Activated CD4-positive, alpha-beta T cell treated with anti-CD3 and anti-CD28 coated beads, Interleukin-2, amount 50 U/mL, for 4 hours (primary cell): Measurements from ENCODE around the gene NCR2.
A peak's percentile ranks its signal among the peaks of the same experiment; 100 is the strongest.
"Not testable (repeated sequence)": the region's sequence is repeated elsewhere in the genome, so short reads cannot be mapped to it uniquely, and the experiment has no call there.

ENCODE experiments used
- DNase-seq, 2 experiments: peaks; one replicate each; pipeline ENCODE4 v3.0.0-alpha.2; 2020

The NCR2 gene, protein sequence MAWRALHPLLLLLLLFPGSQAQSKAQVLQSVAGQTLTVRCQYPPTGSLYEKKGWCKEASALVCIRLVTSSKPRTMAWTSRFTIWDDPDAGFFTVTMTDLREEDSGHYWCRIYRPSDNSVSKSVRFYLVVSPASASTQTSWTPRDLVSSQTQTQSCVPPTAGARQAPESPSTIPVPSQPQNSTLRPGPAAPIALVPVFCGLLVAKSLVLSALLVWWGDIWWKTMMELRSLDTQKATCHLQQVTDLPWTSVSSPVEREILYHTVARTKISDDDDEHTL

DNA sequence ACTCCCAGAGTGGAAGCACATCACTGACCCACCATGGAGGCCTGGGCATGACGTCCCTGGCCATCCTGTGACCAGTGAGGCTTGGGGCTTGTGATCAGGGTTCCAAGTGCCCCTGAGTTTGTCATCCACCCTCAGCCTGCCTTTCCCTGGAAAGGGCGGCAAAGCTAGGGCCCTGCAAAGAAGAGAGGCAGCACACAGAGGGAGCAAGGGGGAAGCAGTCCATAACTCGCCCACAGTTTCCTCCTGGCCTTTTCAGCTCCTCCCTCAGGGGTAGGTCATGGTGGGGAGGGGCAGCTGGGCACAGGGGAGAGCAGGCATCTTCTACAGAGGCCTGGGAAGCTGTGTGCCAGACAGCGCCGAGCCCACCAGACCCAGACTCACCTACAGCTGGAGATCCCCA is at the start of gene NCR2:
Gene NCR2, plus strand, starts transcription at position 313 of the 400 bp plus-strand sequence. CDS start 269 bp downstream, outside the sequence.
- no peak for DNase-seq

DNA sequence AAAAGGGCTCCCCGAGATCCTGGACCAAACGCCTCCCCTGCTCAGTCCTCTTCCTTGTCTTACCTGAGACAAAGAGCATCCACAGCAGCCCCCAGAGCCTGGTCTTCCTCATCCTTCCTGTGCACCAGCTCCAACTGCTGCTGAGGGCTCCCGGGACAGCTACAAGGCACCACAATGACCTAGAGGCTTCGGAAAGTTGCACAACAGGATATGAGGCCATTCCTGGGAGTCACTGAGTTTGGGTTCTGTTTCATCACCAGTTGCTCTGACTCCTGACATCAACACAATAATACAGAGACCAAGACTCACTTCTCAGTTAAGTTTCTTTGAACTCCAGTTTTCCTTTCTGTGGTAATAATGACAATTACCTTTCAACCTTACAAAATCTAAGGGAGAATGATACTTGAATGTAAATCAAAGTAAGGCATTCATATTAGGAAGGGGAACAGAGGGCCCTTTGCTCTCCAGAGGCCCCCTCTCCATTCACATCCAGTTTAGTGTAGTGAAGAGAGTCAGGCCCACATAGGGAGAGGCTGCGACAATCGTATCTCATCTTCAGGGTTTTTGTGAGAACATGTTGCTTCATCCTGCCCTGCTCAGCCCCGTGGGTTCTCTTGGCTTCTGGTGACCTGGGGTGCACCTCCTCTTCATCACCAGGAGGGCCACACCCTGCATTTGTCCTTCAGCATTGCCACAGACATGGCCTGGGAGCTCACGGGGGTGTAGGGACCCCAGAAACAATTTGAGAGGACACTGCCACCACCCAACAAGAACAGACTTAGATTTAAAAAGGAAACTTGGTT is 48.7 kb upstream of the NCR2 start, which contains the start of gene TREM1:
Gene TREM1, minus strand, starts transcription at position 139 of the 803 bp plus-strand sequence. Its CDS starts 27 bp downstream, at position 112.
- DNase-seq, result no peak

DNA sequence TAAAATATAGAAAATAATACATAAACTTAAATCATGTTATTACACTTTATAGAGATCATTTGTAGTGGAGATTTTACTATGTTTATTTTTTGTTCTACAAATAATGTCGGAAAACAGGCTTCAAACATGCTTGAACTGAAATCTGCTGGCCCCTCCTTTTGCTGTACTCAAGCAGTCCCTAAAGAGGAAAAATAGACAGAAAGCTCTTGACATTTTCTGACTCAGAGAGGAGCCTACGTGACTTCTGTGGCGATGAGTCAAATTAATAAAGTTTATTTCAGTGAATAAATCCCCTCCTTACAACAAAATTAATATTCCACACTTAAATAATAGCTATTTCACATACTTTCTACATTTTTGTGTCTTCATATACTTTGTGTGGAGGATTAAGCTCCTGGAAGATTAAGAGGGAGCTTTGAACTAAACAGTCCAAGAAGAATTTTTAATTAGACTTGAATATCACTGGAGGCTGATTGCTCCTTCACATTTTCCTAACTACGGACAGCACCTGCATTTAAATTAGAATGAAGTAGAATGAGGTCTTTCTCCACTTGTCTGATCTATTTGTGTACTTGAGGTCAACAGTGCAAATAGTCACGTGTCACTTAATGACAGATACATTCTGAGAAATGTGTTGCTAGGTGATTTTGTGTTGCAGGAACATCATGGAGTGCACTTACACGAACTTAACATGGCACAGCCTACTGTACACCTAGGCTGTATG is 47.2 kb upstream of the NCR2 start:
- DNase-seq, result no peak

DNA sequence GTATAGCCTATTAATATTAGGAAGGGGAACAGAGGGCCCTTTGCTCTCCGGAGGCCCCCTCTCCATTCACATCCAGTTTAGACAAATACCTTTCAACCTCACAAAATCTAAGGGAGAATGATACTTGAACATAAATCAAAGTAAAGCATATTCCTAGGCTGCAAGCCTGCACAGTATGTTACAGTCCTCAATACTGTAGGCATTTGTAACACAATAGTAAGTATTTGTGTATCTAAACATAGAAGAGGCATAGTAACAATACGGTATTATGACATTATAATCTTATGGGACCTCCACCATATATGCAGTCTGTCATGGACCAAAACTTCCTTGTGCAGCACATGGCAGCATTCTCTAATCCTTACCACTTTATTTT is 46.7 kb upstream of the NCR2 start:
- no peak for DNase-seq

DNA sequence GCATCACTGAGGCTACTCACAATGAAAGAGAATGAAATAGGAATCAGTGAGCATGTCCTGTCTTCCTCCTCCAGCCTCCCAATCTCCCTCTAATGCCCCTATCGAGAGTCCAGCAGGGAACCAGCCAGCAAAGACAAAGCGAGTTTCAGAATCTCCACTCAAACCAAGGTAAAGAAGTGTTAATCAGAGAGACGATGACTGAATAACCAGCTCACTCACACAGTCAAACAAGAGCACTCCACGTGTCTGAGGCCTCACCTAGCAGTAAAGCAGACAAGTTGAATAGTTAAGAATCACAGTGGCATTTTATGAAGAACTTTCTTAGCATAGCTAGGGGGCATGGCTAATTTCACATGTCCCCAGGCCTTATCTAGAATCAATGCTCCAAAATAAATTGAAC is 45.6 kb upstream of the NCR2 start:
- DNase-seq, result no peak

DNA sequence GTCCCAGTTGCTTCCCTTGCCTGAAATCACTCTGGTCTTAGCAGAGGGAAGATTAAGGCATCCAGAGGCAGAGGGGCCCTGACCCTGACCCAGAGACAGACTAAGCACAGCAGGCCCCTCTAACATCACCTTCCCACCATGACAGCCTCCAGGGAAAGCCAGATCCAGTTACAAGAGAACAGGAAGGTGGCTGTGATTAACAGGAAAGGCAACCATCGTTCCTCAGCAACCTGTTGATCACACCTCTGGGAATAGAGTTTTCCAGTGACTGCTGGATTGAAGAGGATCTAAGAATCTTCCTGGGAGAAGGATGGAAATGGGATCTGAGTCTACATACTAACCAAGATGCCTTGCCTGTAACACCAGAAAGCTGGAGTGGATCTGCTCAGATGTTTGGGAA is 43.7 kb upstream of the NCR2 start:
- no peak for DNase-seq

DNA sequence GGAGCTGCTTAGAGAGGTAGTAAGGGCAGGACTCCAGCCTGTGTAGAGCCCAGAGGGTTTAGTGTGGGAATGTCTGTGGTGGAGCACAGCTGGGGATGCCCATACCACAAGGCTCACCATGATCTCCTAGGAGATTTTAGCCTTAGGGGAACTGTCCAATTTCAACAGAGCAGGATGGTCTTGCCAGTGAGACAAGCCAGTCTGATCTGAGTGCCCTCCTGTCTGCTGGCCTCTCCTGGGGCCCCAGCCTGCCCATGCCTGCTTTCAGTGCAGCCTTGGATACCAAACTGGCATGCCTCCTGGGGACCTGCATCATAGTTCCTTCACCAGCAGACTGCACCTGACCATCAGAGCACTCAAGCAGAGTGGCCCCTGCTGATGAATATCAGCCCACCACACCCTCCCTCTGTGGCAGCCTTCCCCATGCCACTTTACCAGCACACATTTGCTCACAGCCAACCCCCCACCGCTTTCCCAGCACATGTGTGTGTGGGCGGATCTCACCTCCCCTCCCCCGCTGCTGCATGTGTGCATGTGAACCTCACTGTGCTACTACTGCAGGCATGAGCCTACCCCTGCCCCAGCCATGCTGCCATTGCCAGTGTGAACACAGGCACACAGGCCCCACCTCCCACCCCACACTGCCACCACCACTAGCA is 41.1 kb upstream of the NCR2 start:
- DNase-seq, result no peak

DNA sequence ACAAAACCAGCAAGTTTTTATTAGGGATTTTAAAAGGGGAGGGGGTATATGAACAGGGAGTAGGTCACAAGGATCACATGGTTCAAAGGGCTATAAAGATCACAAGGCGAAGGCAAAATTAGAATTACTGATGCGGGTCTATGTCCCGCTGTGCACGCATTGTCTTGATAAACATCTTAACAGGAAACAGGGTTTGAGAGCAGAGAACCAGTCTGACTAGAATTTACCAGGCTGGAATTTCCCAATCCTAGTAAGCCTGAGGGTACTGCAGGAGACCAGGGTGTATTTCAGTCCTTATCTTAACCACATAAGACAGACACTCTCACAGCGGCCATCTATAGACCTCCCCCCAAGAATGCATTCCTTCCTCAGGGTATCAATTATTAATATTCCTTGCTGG is 38.2 kb upstream of the NCR2 start:
- not testable (repeated sequence) for DNase-seq

DNA sequence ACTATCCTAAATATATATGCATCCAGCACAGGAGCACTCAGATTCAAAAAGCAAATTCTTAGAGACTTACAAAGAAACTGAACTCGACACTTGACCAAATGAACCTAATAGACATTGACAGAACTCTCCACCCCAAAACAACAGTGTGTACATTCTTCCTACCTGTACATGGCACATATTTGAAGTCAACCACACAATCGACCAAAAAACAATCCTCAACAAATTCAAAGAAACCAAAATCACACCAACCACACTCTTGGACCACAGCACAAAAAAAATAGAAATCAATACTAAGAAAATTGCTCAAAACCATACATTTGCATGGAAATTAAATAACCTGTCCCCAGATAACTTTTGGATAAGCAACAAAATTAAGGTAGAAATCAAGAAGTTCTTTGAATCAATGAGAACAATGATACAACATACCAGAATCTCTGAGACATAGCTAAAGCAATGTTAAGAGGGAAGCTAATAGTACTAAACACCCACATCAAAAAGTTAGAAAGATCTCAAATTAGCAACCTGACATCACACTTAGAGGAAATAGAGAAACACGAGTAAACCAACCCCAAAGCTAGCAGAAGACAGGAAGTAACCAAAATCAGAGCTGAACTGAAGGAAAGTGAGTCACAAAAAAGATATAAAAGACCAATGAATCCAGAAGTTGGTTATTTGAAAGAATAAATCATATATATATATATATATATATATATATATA is 36.5 kb upstream of the NCR2 start:
- DNase-seq, result no peak

DNA sequence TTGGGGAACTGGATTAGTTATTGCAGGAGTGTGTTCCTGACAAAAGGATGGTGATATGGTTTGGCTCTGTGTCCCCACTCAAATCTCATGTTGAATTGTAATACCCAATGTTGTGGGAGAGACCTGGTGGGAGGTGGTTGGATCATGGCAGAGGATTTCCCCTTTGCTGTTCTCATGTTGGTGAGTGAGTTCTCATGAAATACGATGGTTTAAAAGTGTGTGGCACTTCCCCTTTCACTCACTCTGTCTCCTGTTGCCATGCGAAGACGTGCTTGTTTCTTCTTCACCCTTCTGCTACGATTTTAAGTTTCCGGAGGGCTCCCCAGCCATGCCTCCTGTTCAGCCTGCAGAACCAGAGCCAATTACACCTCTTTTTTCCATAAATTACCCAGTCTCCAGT is 32.8 kb upstream of the NCR2 start:
- DNase-seq, result no peak

DNA sequence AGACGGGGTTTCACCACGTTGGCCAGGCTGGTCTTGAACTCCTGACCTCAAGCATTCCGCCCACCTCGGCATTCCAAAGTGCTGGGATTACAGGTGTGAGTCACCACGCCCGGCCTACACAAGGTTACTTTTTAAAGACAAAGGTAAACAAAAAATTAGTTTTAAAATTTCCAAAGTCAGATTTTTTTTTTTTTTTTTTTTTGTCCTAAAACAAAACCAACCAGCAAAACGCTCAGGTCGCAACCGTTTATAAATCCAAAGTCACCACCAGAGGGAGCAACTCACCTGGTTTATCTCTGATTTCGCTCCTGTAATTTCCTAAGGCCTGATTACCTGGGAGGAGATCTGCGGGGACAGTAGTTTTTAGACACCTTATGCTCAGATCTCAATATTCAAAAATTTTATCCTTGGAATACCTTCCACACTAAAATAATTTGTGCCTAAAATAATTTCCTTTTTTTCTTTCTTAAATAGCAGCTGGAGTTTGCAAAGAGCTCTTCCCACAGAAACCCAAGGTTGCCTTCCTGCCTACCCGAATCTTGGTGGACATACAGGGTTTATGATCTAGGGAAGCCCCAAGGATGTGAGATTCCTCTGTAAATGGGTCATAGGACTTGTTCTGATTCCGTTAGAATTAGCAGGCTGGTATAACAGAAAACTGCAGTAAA is 29.1 kb upstream of the NCR2 start:
- peak; percentile 29 to 33 for DNase-seq

DNA sequence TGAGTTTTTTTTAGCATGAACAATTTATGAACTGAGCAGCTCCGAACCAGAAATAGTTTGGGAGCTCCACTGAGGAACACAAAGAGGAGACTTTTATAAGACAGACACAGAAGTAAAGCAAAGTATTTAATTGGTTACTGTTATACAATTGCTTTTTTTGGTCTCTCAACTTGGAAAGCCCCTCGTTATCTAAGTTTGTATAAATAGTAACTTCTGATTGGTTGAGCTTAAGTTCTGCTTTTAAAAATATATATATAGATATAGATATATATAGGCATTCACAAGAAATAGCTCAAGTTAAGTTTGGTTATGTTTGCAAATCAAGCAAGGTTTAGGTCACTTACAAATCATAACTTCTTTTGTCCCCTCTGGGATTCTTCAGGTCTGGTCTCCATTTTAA is 20.2 kb upstream of the NCR2 start:
- no peak for DNase-seq

DNA sequence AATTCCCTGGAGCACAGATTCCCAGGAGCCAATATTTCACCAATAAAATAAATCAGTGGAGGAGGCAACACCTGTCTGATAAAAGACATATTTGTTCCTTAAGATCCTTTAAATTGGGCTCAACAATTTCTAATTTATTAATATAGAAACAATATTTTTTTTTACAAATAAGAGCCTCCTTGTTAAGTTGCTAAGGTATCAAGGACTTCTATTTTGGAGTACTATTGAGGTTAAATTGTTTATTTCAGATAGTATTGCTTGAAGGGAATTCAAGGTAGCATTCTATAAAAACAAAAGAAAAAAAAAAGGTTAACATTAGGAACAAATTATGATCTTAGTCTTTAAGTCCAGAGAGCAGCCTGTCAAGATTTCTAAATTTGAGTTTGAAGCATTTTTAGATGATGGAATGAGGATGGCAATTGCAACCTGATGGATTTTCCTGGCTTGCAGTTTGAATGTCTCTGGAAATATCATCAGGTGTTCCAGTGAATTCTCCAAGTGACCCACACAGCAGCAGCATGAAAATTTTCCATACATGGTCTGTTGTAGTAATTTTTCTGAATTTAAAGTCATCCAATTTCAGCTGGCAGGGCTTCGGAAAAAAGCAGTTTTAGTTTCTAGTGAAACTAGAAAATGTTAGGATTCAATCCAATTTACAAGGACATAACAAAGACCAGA is 19.3 kb upstream of the NCR2 start:
- DNase-seq, result no peak

DNA sequence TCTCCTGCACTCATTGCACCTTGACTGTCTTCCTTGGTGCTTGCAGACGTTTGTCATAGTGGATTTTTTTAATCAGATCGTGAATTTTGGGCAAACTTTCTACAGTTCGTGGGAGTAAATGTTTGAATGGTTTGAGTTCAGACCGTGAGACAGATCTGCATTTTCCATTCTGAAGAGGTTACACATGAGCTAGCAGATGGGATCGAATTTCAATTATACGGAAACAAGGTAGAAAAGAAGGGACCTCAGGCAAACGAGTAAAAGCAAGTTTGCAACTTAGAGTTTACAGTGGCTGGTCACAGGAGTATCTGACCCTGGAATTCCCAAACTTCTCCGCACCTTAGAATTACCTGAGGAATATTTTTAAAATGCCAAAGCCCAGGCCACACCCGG is 17.2 kb upstream of the NCR2 start:
- DNase-seq, result no peak

DNA sequence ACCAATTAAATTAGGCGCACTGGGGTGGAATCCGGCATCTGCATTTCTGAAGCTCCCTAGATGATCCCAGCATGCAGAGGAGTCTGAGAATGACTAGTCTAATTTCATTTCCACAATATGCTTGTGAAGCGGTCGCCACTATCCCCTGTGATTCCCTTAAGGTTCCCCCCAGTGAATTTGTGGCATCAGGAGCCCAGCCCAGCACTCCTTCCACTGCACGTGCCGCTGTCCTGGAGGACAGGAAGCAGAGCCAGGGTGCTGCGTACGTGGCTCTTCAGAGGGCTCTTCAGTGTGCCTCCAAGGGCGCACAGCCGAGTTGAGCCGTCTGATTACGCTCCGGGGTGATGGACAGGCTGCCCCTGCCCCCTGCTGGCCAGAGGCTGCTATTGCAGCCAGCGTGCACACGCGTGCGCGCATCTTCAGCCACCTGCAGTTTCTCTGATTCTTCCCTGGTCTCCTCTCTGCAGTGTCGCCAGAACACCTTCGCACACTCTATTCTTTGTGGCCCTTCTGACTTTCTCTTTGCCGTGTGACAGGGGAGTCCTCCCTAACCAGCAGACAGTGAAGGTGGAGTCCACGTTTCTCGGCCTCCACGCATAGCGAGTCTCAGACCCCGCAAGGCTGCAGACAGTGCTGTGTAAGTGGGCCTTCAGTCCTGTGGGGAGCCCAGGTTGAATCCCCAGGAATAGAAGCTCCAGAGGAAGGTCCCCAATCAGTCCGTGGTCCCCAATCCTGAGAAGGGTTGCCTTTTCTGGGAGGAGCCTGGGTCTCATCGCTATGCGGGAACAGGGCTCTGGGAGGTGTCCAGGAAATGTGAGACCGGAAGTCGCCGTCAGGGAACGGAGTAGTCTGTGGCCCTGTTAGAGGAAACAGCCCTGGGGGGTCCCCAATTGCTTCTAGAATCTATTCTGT is 16.5 kb upstream of the NCR2 start:
- DNase-seq, result peak; percentile 75 to 76

DNA sequence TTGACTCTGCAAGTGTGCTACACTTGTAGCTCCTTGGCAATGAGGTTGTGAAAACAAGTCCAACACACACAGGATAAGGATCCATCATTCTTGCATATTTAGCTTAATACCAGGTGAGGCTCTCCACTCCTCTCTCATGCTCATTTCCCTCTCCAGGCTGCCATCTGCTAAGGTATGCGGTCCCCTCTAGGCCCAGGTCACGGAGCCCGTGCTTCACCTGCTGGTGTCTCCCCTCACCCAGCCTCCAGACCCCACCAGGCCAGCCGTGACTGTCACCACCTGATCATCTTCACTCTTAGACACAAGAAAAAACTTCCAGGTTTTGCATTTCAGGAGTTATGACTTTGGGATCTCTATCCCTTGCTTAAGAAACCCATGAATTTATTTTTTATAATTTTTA is 14.2 kb upstream of the NCR2 start:
- DNase-seq, result no peak

DNA sequence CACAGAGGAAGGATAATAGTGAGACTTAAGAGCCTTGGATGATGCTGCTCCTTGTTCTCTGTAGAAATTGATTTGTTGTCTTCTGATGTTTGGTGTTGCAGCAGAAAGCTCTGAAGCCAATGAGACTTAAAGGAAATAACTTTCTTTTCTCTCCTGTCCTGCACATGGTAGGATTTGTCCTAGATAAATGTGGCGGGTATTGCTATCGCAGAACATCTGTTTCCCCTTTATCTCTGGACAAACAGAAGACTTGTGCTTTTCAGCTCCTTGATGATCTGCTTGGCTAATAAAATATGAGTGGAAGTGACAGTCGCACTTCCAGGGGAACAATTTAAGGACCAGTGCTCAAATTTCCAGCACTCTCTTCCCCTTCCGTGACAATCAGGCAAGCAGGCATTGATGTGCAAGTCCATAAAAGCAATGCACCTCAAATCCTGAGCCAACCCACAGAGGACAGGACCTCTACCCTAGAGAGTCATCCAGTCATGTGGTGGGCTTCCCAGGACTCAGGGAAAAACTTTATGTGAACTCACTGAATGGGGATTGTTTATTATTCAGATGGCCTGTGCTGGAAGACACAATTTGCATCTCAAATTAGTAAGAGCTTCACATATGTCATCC is 9.9 kb upstream of the NCR2 start:
- no peak for DNase-seq

DNA sequence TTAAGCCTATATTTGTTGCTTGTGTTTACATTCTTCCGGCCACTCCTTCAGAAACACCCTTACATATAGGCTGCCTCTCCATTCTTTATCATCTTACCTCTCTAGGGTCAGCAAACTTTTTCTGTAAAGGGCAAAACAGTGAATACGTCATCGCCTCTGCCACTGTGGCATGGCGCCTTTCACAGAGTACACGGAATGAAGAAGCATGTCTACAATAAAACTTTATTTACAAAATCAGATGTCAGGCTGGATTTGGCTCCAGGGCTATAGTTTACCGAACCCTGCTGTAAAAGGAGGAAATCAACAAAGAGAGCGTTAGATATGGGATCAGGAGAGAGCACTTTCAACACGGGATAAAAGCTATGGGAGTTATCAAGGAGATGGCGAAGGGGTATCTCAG is 9.3 kb upstream of the NCR2 start:
- DNase-seq, result no peak

DNA sequence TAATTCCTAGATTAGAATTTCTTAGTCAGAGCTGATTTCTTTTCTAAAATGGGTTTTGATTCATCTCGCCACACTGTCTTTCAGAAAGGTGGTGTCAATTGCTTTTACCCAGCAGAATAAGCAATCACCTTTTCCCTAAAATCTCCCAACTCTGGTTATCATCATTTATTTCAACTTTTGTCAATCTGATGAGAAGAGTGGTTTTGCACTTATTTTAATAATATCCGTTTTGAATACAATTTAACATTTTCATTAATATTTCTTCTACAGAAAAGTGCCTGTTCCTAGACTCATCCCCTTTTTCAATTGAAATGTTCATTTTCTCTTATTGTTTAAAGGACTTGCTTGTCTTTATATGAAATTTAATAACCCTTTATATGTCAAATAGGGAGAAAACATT is 8.2 kb upstream of the NCR2 start:
- DNase-seq, result no peak
